Measurements from ENCODE around the gene TTC3. TPM values are rescaled to one million over a fixed set of nuclear protein-coding genes. Genes with fewer than 3 reads are reported as not detected.

The TTC3 gene
- total and polyA plus RNA-seq, 10 of the 15 experiments (the other 5 are each of a cell fraction or from before 2014, with no cell fraction given), result 23.1 to 94.9 (median 72.7) TPM

GRCh38 chr21:37220981-37221664, 148.1 kb downstream of the TTC3 start (continued):
- TF ChIP-seq BCLAF1 (IDR thresholded peaks at IDR 0.05) (no peak), CHD1 (IDR thresholded peaks at IDR 0.05; ENCODE audit: low read depth, low read length) (no peak), CBX3 (IDR thresholded peaks at IDR 0.05; ENCODE audit: borderline replicate concordance, low read depth) (no peak), CBFB (IDR thresholded peaks at IDR 0.05; ENCODE audit: low read depth) (0 out of 2 replicates have a peak, but pooled peaks have one; percentile 41), SMARCA5 (IDR thresholded peaks at IDR 0.05) (peak; percentile 90), SPI1 (IDR thresholded peaks at IDR 0.05; ENCODE audit: borderline replicate concordance, insufficient read depth, low read depth, low read length) (peak; percentile 71; the same call in 1 of the 2 replicates), CEBPB (IDR thresholded peaks at IDR 0.05; ENCODE audit: borderline replicate concordance in 1 of 2, low read depth in 2 of 2, low read length in 2 of 2) (no peak), YBX1 (IDR thresholded peaks at IDR 0.05) (no peak), E2F4 (IDR thresholded peaks at IDR 0.05; ENCODE audit: low read depth, low read length) (no peak), RBBP5 (conservative IDR thresholded peaks at IDR 0.05) (no peak), RFX5 (IDR thresholded peaks at IDR 0.05; ENCODE audit: low read depth, low read length) (no peak), SKIL (IDR thresholded peaks at IDR 0.05; ENCODE audit: low read depth, poor library complexity, severe bottlenecking) (no peak), TBL1XR1 (IDR thresholded peaks at IDR 0.05; ENCODE audit: low read depth, low read length) (peak; percentile 41), SUPT20H (IDR thresholded peaks at IDR 0.05; ENCODE audit: borderline replicate concordance, control insufficient read depth, low read depth, low read length) (no peak), CHD4 (IDR thresholded peaks at IDR 0.05) (no peak), PBX3 (IDR thresholded peaks at IDR 0.05; ENCODE audit: insufficient replicate concordance, low read depth, low read length) (no peak), SIN3A (IDR thresholded peaks at IDR 0.05; ENCODE audit: low read depth, low read length) (no peak), IKZF2 (IDR thresholded peaks at IDR 0.05) (peak; percentile 73 to 75; a peak in 3 of 4 replicates), DPF2 (IDR thresholded peaks at IDR 0.05) (peak; percentile 80; the same call in 1 of the 2 replicates), SUZ12 (IDR thresholded peaks at IDR 0.05; ENCODE audit: unreplicated experiment) (no peak), USF2 (IDR thresholded peaks at IDR 0.05; ENCODE audit: borderline replicate concordance, low read depth, low read length) (peak; percentile 91), NR2F1 (conservative IDR thresholded peaks at IDR 0.05) (peak; percentile 54), NFXL1 (IDR thresholded peaks at IDR 0.05; ENCODE audit: borderline replicate concordance) (no peak)

Measured in GM12878 (cell line).